Measurements from ENCODE around the gene INSC.
A peak's percentile ranks its signal among the peaks of the same experiment; 100 is the strongest.
"Not testable (repeated sequence)": the region's sequence is repeated elsewhere in the genome, so short reads cannot be mapped to it uniquely, and the experiment has no call there.

The INSC gene, protein sequence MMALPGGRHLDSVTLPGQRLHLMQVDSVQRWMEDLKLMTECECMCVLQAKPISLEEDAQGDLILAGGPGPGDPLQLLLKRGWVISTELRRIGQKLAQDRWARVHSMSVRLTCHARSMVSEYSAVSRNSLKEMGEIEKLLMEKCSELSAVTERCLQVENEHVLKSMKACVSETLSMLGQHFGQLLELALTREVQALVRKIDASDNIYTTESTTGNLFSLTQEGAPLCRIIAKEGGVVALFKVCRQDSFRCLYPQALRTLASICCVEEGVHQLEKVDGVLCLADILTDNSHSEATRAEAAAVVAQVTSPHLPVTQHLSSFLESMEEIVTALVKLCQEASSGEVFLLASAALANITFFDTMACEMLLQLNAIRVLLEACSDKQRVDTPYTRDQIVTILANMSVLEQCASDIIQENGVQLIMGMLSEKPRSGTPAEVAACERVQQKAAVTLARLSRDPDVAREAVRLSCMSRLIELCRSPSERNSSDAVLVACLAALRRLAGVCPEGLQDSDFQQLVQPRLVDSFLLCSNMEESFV

DNA sequence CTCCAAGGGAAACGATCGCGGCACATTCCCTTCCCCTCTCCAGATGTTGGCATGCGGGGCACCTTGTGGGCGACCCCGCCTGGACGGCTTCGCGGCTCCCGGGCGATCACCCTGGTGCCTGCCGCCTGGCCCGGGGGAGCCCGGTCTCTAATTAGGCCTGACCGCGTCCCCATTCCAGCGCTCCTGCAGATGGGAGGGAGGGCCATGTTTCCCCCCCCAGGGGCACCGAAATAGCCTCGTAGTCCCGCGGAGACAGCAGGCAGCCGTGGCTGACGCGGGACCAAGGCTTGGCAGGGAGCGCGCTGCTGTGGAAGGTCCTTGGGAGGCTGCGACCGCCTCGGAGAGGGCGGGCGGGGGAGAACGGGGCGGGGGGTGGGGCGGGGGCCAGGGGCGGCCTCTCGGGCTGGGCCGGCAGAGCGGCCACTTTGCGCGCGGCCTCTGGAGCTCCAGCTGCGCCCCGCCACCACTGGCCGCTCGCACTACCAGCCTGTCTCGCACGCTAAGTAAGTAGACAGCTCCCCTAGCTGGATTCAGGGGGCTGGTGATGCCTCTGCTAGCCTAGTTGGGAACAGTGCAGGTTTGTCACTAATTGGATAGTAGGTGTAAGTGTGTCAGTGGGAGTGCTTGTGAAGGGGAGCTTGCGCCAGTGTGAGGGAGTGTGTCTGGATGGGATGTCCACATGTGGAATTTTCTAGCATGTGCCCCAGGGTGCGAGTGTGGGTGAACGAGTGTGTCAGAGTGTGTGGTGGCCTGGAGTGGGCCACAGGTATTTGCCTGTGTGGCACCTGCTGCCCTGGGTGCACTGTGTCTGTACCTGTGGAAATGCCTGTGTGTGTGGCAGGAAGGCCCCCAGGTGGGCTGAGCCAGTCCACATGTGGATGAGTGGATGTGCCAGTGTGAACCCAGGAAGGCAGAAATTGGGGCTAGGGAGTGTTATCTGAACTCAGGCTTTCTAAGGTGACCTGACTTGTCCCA, at the start of gene INSC:
TSS of gene INSC (plus strand) at position 423 of the 975 bp plus-strand sequence. CDS start 34,252 bp downstream, outside the sequence.
- DNase-seq = peak in 5 of 51 donors; percentile 6 to 27 (median 17)

DNA sequence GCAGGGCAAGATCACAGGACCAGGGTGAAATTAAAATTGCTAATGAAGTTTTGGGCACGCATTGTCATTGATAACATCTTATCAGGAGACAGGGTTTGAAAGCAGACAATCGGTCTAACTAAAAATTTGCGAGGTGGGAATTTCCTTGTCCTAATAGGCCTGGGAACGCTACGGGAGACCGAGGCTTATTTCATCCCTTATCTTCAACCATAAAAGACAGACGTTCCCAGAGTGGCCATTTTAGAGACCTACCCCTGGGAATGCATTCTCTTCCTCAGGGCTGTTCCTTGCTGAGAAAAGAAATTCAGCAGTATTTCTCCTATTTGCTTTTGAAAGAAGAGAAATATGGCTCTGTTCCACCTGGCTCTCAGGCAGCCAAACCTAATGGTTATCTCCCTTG, 45.0 kb upstream of the INSC start:
- DNase-seq = not testable (repeated sequence)

DNA sequence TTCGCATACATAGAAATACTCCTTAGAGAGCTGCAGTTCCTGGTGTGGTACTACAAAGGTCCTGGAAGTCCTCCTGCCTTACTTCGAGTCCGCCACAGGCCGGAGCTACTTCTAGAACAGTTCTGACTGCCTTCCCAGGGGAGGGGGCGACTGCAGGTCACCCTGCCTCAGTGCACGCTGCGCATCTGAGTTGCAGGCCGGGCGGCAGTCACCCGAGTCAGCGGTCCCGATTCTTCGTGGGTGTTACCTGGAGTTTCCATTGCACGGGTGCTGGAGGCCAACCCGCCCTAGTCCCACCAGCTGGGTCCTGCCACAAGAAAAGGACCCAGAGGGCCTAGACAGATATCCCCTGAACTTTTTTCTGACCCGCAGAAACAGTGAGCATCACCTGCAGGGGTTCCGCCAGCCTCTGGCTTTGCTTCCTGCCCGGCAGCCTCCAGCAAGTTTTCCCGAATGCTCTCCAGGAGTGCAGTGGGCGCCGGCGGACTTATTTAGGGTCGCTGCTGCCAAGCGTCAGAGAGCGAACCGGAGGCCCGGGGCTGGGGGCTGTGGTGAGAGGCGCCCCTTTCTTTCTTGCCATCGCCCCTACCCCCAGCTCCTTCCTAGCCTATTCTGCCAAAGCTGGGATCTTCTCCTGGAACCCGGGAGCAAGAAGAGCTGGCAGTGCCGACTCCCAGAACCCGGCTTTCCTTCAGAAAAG, 43.0 kb upstream of the INSC start:
- DNase-seq = no peak

DNA sequence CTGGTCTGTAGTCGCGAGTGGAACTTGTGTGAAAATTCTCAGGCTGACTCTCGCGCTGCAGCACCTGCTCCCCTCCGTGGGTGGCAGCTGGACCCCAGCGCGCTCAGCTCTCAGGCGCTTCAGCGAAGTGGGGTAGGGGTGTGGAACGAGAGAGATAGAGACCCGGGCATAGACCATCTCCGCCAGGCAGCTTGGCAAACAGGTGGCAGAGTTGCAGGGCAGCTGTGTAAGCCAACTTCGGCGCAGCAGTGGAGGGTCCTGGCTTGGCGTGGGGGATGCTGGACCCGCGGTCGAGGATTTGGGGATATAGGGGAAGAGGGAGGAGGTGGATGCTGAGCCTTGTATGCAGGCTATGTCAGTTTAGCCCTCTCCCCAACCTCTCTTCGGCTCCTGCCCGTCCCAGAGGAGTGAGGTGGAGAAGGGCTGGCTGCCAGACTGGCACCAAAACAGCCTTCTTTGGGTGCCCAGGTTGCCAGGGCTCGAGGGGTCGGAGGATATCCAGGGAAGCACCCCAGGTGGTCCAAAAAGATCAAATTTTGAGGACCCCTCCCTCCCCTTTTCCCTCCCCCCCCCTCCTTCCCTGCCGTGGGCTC, 42.1 kb upstream of the INSC start:
- no peak for DNase-seq

- DNase-seq = peak in 10 of 51 donors; percentile 3 to 32 (median 8)
Observed at GRCh38 chr11:15073361-15074205, 41.1 kb upstream of the INSC start, which contains the start of gene CALCB. Gene CALCB (plus strand): TSS chr11:15073593. CDS start chr11:15074719, 1,126 bp downstream.

GRCh38 chr11:15074206-15075161, 40.2 kb upstream of the INSC start:
- peak in 46 of 51 donors; percentile 6 to 81 (median 48) for DNase-seq

DNA sequence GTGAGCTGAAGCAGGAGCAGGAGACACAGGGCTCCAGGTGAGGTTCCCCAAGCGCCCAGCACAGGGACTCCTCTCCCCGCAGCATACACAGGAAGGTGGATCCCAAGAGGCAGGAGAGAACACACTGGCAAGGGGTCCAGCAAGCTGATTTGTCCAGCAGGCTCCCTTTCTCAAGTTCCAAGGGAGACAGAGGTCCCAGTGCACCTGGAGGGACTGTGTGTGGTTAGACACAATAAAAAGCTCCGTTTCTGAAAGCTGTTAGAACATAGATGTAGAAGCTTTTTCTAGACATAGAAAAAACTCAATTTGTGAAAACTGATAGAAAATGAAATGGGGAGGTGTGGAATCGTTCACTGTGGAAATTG, 39.6 kb upstream of the INSC start:
- DNase-seq = no peak

GRCh38 chr11:15091175-15091574, 23.5 kb upstream of the INSC start:
- no peak for DNase-seq

GRCh38 chr11:15091625-15092024, 23.1 kb upstream of the INSC start:
- no peak for DNase-seq

GRCh38 chr11:15093432-15093831, 21.3 kb upstream of the INSC start:
- no peak for DNase-seq

- DNase-seq = no peak
Observed at GRCh38 chr11:15095736-15096228, 18.9 kb upstream of the INSC start.

GRCh38 chr11:15097411-15097810, 17.3 kb upstream of the INSC start:
- no peak for DNase-seq

DNA sequence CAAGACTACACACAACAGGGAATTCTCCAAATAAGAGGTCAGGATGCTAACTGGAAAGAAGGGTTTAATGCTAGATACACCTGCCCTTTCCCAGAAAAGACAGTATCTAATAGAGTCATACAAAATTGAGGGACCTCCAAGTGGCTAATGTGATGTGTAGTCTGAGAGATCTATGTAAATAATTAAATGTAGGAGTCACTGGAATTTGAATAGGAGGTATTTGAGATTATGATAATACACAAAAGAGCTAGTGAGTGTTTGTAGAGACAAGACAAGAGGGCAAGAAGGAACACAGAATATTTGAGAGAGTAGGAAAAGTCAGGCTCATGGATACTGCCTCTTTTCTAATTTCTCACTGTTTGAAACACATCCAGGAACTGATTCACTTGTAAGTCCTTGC, 15.5 kb upstream of the INSC start:
- no peak for DNase-seq

GRCh38 chr11:15101072-15101709, 13.5 kb upstream of the INSC start:
- peak in 37 of 51 donors; percentile 4 to 77 (median 36) for DNase-seq

DNA sequence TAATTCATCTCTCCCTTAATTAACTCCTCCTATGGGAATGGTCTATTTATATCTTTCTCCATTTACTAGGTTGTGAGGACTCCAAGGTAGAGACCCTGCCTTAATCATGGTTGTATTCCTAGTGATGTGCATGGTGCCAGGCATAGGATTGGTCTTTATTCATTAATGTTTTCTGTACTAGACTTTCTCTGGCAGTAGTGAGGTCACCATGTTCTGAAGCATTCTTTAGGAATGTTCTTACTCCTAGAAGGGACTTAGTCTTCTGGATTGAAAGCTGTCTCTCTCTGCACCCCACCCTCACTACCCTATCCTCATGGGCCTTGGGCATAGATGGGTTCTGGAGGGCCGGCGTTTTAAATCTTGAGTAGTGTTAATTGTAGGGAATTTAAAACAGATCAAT, 10.6 kb upstream of the INSC start:
- no peak for DNase-seq

DNA sequence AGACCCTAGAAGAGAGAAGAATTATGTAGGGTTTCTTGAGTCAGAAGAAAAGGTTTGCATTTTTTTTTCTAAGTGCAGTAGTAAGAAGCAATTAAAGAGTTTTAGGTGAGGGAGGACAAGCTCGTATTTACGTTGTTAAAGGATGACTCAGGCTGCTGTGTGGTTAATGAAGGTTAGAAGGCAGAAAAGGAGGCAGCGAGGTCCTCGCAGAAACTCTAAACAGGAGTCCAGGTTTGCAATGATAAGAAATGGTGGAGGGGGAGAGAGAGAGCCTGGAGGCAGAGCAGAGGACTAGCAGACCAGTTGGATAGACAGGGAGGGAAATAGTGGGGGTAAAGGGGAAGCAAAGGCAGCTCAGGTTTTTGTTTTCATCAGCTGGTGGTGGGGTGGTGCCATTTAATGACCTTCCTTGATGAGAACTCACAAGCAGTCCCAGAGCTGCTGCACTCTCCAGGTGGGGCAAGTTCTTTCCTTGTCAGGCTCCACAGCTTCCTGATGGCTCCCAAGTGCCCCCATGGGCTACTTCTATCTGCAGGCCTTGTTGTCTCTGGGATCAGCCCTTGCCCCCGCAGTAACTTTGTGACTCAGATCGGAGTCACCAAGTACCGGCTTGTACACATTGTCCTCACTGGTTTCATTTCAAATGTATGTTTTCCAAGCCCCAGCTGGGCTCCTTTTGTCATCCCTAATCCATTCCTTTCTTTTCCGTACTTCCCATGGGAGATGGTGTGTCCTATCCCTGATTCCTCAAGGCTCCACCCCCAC, 8.3 kb upstream of the INSC start:
- DNase-seq = no peak

Measured in hypothalamus (tissue), 51 donors.